ENCODE data around the gene RASGEF1B. TPM values are rescaled to one million over a fixed set of nuclear protein-coding genes. Genes with fewer than 3 reads are reported as not detected.
A peak's percentile ranks its signal among the peaks of the same experiment; 100 is the strongest.
"Not testable (repeated sequence)": the region's sequence is repeated elsewhere in the genome, so short reads cannot be mapped to it uniquely, and the experiment has no call there.

Gene RASGEF1B
- polyA plus RNA-seq, 1 donor = 30.6 TPM

- Histone ChIP-seq H3K4me1 (ENCODE audit: control insufficient read depth, insufficient read depth, low read length) (peaks cover 8% of the 10 kb centered on the region), H3K4me3 (ENCODE audit: low read length) (no peak overlapping the region), H3K27me3 (ENCODE audit: control insufficient read depth, insufficient read depth, low read length) (no peaks in the 10 kb centered on the region), H3K36me3 (ENCODE audit: control insufficient read depth, insufficient read depth, low read length) (peaks cover 10% of the 10 kb centered on the region), H3K9me3 (ENCODE audit: control insufficient read depth, low read depth, low read length) (no peaks in the 10 kb centered on the region), H3K27ac (ENCODE audit: low read length) (peak overlapping the region; percentile 78)
- no CpG with 5 or more reads among the region's 6 CpGs for WGBS (ENCODE audit: insufficient coverage, low lambda C conversion rate)
- DNase-seq = peak; percentile 78 to 88
These were observed 50.1 kb downstream of the RASGEF1B start for GRCh38 chr4:81421346-81422218.

DNA sequence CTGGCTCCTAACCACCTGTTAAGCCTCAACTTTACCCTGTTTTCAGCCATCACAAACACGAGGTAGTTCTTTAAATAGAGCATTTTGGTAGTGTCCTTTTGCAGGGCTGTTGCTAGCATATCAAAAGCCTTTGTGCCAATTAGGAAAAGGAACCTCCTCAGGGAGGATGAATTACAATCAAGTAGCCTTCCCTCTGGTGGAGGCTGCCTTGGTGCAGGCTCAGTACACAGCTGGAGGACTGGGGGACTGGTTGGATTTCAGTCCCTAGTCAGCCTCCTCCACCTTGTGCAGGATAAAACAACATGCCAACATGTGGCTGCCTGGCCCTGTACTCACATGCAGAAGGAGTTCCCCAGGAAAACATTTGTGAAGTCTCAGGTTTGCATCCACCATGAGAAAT is 53.1 kb downstream of the RASGEF1B start:
- Histone ChIP-seq H3K36me3 (ENCODE audit: control insufficient read depth, insufficient read depth, low read length) (no peaks in the 10 kb centered on the region), H3K27me3 (ENCODE audit: control insufficient read depth, insufficient read depth, low read length) (no peaks in the 10 kb centered on the region), H3K27ac (ENCODE audit: low read length) (no peak overlapping the region), H3K4me3 (ENCODE audit: low read length) (no peak overlapping the region), H3K4me1 (ENCODE audit: control insufficient read depth, insufficient read depth, low read length) (peaks cover 8% of the 10 kb centered on the region), H3K9me3 (ENCODE audit: control insufficient read depth, low read depth, low read length) (no peaks in the 10 kb centered on the region)
- no CpG with 5 or more reads among the region's 1 CpG for WGBS (ENCODE audit: insufficient coverage, low lambda C conversion rate)
- no peak for DNase-seq

GRCh38 chr4:81412946-81413495 is 58.7 kb downstream of the RASGEF1B start:
- Histone ChIP-seq H3K4me1 (ENCODE audit: control insufficient read depth, insufficient read depth, low read length) (no peaks in the 10 kb centered on the region), H3K27me3 (ENCODE audit: control insufficient read depth, insufficient read depth, low read length) (no peaks in the 10 kb centered on the region), H3K9me3 (ENCODE audit: control insufficient read depth, low read depth, low read length) (no peaks in the 10 kb centered on the region), H3K27ac (ENCODE audit: low read length) (no peak overlapping the region), H3K36me3 (ENCODE audit: control insufficient read depth, insufficient read depth, low read length) (no peaks in the 10 kb centered on the region), H3K4me3 (ENCODE audit: low read length) (no peak overlapping the region)
- no CpG with 5 or more reads among the region's 4 CpGs for WGBS (ENCODE audit: insufficient coverage, low lambda C conversion rate)
- peak in 1 of 2 donors; percentile 31 for DNase-seq

- H3K4me3 ChIP-seq (ENCODE audit: low read length) = no peak overlapping the region
- H3K36me3 ChIP-seq (ENCODE audit: control insufficient read depth, insufficient read depth, low read length) = no peaks in the 10 kb centered on the region
- H3K27ac ChIP-seq (ENCODE audit: low read length) = no peak overlapping the region
- WGBS (ENCODE audit: insufficient coverage, low lambda C conversion rate) = no CpG with 5 or more reads among the region's 2 CpGs
- H3K4me1 ChIP-seq (ENCODE audit: control insufficient read depth, insufficient read depth, low read length) = no peaks in the 10 kb centered on the region
- DNase-seq = no peak
- no peaks in the 10 kb centered on the region for H3K9me3 ChIP-seq (ENCODE audit: control insufficient read depth, low read depth, low read length)
- H3K27me3 ChIP-seq (ENCODE audit: control insufficient read depth, insufficient read depth, low read length) = no peaks in the 10 kb centered on the region
These were observed 61.0 kb downstream of the RASGEF1B start for GRCh38 chr4:81410680-81411079.

DNA sequence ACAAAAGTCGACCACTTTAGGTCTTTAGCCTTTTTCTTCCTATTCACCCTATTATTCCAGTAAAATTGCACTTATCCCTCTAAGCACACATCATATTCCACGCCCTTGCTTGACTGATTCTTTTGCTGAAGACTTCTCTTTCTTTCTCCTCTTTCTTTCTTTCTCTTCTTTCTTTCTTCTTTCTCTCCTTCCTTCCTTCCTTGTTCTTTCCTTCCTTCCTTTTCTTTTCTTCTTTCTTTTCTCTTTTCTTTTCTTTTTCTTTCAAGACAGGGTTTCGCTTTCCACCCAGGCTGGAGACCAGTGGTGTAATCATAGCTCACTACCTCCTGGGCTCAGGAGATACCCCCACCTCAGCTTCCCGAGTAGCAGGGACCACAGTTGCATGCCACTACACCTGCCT is 61.9 kb downstream of the RASGEF1B start:
- Histone ChIP-seq H3K36me3 (ENCODE audit: control insufficient read depth, insufficient read depth, low read length) (no peaks in the 10 kb centered on the region), H3K27ac (ENCODE audit: low read length) (no peak overlapping the region), H3K27me3 (ENCODE audit: control insufficient read depth, insufficient read depth, low read length) (no peaks in the 10 kb centered on the region), H3K9me3 (ENCODE audit: control insufficient read depth, low read depth, low read length) (no peaks in the 10 kb centered on the region), H3K4me1 (ENCODE audit: control insufficient read depth, insufficient read depth, low read length) (peaks cover 5% of the 10 kb centered on the region), H3K4me3 (ENCODE audit: low read length) (no peak overlapping the region)
- DNase-seq = no peak
- 93% methylated on average over 2 of the region's 4 CpGs for WGBS (ENCODE audit: insufficient coverage, low lambda C conversion rate)

- no peaks in the 10 kb centered on the region for H3K27me3 ChIP-seq (ENCODE audit: control insufficient read depth, insufficient read depth, low read length)
- no peak overlapping the region for H3K27ac ChIP-seq (ENCODE audit: low read length)
- no peak for DNase-seq
- H3K9me3 ChIP-seq (ENCODE audit: control insufficient read depth, low read depth, low read length) = no peaks in the 10 kb centered on the region
- no peaks in the 10 kb centered on the region for H3K36me3 ChIP-seq (ENCODE audit: control insufficient read depth, insufficient read depth, low read length)
- H3K4me3 ChIP-seq (ENCODE audit: low read length) = no peak overlapping the region
- WGBS (ENCODE audit: insufficient coverage, low lambda C conversion rate) = 80% methylated on average over 2 of the region's 7 CpGs
- peaks cover 12% of the 10 kb centered on the region for H3K4me1 ChIP-seq (ENCODE audit: control insufficient read depth, insufficient read depth, low read length)
These were observed 63.4 kb downstream of the RASGEF1B start for GRCh38 chr4:81408341-81408740.

GRCh38 chr4:81407726-81408125 is 64.0 kb downstream of the RASGEF1B start:
- WGBS (ENCODE audit: insufficient coverage, low lambda C conversion rate) = no CpG with 5 or more reads among the region's 4 CpGs
- Histone ChIP-seq H3K4me3 (ENCODE audit: low read length) (no peak overlapping the region), H3K27me3 (ENCODE audit: control insufficient read depth, insufficient read depth, low read length) (no peaks in the 10 kb centered on the region), H3K9me3 (ENCODE audit: control insufficient read depth, low read depth, low read length) (no peaks in the 10 kb centered on the region), H3K36me3 (ENCODE audit: control insufficient read depth, insufficient read depth, low read length) (no peaks in the 10 kb centered on the region), H3K27ac (ENCODE audit: low read length) (no peak overlapping the region), H3K4me1 (ENCODE audit: control insufficient read depth, insufficient read depth, low read length) (peaks cover 12% of the 10 kb centered on the region)
- DNase-seq = no peak

DNA sequence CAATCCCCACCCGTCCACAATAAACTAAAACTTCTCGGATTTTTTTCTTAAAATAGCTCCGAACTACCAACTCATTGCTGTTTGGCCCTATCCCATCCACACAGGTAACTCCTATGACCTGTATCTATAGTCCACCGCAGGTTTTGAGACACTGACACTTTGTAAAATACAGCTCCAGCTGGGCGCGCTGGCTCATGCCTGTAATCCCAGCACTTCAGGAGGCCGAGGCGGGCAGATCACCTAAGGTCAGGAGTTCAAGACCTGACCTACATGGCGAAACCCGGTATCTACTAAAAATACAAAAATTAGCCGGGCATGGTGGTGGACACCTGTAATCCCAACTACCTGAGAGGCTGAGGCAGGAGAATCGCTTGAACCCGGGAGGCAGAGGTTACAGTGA is 65.2 kb downstream of the RASGEF1B start:
- WGBS (ENCODE audit: insufficient coverage, low lambda C conversion rate) = no CpG with 5 or more reads among the region's 13 CpGs
- not testable (repeated sequence) for DNase-seq; H3K9me3 ChIP-seq (ENCODE audit: control insufficient read depth, low read depth, low read length); H3K4me3 ChIP-seq (ENCODE audit: low read length); H3K36me3 ChIP-seq (ENCODE audit: control insufficient read depth, insufficient read depth, low read length); H3K27ac ChIP-seq (ENCODE audit: low read length); H3K27me3 ChIP-seq (ENCODE audit: control insufficient read depth, insufficient read depth, low read length)
- H3K4me1 ChIP-seq (ENCODE audit: control insufficient read depth, insufficient read depth, low read length) = peaks cover 12% of the 10 kb centered on the region

GRCh38 chr4:81405900-81406401 is 65.8 kb downstream of the RASGEF1B start:
- DNase-seq = peak; percentile 70 to 73
- no CpG with 5 or more reads among the region's 4 CpGs for WGBS (ENCODE audit: insufficient coverage, low lambda C conversion rate)

DNA sequence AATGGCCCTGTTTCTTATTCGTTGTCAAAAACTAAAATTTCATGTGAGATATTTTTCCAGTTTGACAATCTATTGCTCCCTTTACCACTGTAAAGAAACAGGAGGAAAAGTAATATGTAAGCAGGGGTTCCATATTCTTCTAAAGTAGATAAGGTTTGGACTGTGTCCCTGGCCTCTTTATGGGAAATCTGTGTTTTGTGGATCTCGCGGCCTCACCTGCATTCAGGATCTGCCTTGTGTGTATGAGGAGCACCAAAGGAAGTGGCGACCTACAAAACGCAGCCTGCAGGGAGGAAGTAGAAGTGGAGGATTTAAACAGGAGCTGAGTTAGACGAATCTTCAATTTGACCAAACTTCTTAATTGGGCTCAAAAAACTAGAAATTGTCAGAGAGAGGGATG is 67.0 kb downstream of the RASGEF1B start:
- H3K4me1 ChIP-seq (ENCODE audit: control insufficient read depth, insufficient read depth, low read length) = peaks cover 12% of the 10 kb centered on the region
- no peaks in the 10 kb centered on the region for H3K27me3 ChIP-seq (ENCODE audit: control insufficient read depth, insufficient read depth, low read length)
- 100% methylated on average over 1 of the region's 6 CpGs for WGBS (ENCODE audit: insufficient coverage, low lambda C conversion rate)
- peak overlapping the region; percentile 48 for H3K27ac ChIP-seq (ENCODE audit: low read length)
- H3K9me3 ChIP-seq (ENCODE audit: control insufficient read depth, low read depth, low read length) = no peaks in the 10 kb centered on the region
- no peaks in the 10 kb centered on the region for H3K36me3 ChIP-seq (ENCODE audit: control insufficient read depth, insufficient read depth, low read length)
- peak; percentile 31 to 57 for DNase-seq
- no peak overlapping the region for H3K4me3 ChIP-seq (ENCODE audit: low read length)

More at GRCh38 chr4:81405900-81406401, 65.8 kb downstream of the RASGEF1B start:
- H3K27ac ChIP-seq (ENCODE audit: low read length) = no peak overlapping the region
- no peak overlapping the region for H3K4me3 ChIP-seq (ENCODE audit: low read length)
- peaks cover 12% of the 10 kb centered on the region for H3K4me1 ChIP-seq (ENCODE audit: control insufficient read depth, insufficient read depth, low read length)
- no peaks in the 10 kb centered on the region for H3K36me3 ChIP-seq (ENCODE audit: control insufficient read depth, insufficient read depth, low read length)
- no peaks in the 10 kb centered on the region for H3K9me3 ChIP-seq (ENCODE audit: control insufficient read depth, low read depth, low read length)
- no peaks in the 10 kb centered on the region for H3K27me3 ChIP-seq (ENCODE audit: control insufficient read depth, insufficient read depth, low read length)
